GM18858 (cell line): ENCODE measurements around the gene EML4.
"Not testable (repeated sequence)": the region's sequence is repeated elsewhere in the genome, so short reads cannot be mapped to it uniquely, and the experiment has no call there.

ENCODE experiments used
- ATAC-seq: cut with Tn5 transposase; IDR thresholded peaks from one replicate; pipeline ENCODE4 v1.9.1; 2021; ENCODE audit not compliant: unreplicated experiment

EML4 gene, protein sequence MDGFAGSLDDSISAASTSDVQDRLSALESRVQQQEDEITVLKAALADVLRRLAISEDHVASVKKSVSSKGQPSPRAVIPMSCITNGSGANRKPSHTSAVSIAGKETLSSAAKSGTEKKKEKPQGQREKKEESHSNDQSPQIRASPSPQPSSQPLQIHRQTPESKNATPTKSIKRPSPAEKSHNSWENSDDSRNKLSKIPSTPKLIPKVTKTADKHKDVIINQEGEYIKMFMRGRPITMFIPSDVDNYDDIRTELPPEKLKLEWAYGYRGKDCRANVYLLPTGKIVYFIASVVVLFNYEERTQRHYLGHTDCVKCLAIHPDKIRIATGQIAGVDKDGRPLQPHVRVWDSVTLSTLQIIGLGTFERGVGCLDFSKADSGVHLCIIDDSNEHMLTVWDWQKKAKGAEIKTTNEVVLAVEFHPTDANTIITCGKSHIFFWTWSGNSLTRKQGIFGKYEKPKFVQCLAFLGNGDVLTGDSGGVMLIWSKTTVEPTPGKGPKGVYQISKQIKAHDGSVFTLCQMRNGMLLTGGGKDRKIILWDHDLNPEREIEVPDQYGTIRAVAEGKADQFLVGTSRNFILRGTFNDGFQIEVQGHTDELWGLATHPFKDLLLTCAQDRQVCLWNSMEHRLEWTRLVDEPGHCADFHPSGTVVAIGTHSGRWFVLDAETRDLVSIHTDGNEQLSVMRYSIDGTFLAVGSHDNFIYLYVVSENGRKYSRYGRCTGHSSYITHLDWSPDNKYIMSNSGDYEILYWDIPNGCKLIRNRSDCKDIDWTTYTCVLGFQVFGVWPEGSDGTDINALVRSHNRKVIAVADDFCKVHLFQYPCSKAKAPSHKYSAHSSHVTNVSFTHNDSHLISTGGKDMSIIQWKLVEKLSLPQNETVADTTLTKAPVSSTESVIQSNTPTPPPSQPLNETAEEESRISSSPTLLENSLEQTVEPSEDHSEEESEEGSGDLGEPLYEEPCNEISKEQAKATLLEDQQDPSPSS

DNA sequence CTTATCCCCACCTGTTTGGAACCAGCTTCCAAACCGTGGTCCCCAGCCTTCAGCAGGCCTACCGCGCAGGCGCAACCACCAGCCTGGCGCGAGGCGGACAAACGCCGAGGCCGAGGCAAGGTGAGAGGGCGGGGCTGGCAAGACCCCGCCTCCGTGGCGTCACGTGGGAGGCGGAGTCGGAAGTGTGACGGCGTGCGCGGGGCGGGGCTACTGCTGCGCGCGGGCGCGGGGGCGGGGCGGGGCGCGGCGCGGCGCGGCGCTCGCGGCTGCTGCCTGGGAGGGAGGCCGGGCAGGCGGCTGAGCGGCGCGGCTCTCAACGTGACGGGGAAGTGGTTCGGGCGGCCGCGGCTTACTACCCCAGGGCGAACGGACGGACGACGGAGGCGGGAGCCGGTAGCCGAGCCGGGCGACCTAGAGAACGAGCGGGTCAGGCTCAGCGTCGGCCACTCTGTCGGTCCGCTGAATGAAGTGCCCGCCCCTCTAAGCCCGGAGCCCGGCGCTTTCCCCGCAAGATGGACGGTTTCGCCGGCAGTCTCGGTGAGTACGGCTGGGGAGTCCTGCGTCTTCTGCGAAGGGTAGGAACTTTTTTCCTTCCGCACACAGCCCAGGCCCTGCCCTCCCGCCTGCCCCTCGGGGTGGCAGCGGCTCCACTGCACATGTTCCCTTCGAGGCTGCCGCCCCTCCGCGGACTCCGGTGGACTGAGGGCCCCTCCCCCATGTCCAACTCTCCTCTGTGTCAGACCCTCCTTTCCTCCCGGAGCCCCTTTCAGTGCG is at the start of gene EML4:
TSS of gene EML4 (plus strand) at position 254 of the 774 bp plus-strand sequence. CDS start at position 513, 259 bp downstream.
- ATAC-seq, result peak; percentile 53

DNA sequence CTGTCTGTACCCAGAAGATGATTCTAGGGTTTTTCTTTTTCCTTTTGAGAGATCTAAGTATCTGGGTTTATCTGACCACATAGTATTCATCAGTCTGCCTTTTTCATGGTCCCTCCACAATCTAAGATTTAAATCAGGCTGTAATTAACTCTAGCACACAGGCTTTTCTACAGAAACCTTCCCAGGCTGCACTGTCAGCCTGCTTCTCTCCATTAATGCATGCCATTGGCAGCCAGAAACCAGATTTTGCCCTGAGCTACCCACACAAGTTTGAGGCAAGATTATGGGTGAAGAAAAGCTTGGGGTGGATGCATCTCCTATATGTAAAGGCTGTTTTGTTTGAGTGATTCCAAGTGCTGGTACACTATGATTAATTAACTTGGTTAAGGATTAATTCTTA is 45.7 kb upstream of the EML4 start:
- no peak for ATAC-seq

DNA sequence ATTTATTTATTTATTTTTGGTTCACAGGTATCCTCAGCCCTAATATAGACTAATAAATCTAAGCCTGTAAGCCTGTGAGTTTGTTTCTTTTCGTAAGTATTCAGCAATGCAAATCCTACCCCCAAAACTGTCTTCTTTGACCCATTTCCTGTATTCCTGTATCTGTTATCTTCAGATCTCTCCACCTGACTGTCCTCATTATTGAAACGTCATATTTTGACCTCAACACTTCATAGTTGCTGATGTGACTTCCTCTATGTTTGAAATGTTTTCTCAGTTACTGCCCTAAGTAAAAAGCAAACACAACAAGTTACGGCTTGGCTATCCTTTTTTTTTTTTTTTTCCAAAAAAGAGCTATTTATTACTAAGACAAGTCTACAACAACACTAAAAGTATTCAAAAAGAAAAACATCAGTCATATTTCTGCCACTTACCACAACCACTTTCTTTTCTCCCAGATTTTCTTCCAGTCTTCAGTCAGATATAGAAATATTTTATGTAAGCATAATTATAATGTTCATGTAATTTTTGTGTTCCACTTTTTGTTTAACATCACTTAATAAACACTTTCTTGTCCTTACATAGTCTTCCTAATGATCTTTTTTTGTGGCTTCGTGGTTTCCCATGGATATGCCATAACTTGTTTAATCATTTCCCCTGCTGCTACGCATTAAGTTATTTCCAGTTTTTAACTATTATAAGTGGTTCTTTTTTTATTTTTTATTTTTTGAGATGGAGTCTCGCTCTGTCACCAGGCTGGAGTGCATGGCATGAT is 45.0 kb upstream of the EML4 start:
- ATAC-seq, result peak; percentile 67

DNA sequence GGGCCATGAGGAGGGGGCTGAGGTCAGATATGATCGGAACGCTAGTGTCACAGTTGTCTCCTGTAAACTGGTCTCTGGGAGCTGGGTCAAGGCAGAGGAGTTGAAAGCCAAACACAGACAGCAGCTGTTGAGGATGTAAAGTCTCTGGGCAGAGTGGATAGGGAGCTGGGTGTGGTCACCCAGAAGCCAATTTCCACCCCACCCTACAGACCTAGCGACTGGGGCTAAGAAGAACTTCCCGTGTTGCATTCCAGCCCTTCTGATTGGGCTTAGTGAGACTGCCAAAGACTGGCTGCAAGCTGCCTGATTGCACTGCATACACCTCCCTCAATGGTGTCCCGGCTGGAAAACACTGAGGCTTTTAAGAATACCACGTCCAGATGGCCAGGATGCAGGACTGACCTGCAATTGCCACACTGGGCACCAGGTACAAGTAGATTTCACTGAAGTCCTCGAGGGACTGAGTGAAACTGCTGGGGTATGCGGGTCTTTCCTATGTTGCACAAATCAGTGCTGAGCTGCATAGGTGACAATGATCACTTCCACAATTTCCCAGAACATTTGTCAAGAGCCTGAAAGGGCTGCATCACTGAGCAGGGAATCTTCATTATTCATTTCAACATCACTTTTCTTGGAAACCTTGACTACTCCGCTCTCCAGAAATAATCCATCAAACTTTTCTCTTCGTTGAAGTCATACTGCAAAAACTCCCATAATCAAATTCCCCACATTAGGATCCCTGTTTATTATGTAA is 43.1 kb upstream of the EML4 start:
- no peak for ATAC-seq

DNA sequence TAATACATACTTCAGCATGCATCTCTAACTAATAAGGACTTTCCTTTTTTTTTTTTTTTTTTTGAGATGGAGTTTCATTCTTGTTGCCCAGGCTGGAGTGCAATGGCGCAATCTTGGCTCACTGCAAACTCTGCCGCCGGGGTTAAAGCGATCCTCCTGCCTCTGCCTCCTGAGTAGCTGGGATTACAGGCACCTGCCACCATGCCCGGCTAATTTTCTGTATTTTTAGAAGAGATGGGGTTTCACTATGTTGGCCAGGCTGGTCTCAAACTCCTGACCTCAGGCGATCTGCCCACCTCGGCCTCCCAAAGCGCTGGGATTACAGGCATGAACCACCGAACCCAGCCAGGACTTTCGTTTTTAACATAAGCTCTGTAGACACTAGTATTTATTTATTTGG is 42.3 kb upstream of the EML4 start:
- not testable (repeated sequence) for ATAC-seq

DNA sequence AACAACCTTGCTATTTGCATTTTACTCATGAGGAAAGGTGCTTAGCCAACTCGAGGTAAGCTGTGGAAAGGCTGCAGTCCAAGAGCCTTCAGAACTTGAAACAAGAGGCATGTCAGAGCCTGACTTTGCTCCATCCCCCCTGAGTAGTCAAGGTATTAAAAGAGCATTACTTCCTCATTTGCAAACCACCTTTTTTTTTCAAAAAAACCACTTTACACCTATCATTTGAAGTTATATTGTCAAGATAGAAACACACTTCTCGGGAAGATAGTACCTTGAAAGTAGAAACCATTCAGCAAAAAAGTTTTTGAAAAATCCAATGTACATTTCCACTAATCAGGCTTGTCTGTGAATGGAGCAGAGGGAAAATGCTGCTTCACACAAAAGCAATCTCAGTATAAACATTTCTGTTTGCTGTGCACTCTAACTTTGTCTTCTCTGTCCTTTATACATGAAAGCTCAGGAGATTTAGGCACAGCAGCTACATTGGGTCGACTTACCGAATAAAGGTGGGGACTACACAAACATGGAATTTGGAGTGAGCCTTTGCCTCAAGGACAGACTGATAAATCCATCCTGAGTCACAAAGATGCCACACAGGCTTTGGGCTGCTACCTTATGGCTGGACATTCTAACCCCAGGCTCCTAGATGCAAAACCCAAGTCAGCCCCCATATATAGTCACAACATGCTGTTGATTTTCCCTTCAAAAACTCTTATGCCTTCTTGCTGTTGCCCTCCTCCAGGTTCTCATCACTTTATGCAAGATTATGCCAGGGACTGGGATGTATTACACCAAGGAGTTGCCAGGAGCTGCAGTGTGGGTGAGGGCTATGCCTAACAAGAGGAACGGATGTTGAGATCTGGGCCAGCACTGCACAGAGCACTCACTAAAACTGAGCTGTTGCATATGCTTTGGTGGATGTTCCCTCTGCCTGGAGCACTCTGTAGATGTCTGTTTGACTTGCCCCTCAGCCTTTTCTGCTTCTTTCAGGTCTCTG is 41.4 kb upstream of the EML4 start:
- peak; percentile 54 for ATAC-seq

DNA sequence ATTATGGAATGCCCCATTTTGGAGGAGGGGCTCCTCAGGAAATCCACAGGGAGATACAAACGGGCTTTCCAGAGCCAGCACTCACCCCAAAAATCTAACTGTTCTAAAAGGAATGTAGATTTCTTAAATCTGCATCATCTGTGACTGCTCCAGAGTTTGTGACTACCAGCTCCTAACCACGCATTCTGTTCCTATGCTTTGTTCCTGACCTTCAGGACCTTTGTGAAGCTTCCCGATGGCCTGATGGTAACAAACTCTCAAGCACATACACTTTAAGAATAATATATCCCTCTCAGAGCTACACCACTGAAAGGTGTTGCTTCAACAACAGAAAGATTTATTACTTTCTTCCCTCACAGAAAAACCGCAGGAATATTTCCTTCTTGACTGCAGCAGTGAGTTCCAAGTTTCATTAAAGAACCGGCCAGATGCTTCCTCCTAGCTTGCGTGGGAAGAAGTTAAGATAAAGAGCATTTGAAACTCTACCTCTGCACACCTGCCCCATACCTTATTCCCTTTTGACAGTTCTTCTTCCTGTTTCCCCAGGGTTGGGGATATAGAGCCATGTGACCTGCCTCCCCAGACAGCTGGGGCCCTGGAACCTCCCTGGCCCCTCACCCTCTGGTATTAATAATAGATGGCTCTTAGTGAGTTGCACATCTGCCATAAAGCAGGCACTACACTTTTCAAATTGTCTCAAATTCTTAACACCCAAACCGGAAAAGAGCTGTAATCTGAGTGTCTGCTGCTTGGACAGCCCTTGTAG is 40.2 kb upstream of the EML4 start:
- ATAC-seq, result peak; percentile 22

DNA sequence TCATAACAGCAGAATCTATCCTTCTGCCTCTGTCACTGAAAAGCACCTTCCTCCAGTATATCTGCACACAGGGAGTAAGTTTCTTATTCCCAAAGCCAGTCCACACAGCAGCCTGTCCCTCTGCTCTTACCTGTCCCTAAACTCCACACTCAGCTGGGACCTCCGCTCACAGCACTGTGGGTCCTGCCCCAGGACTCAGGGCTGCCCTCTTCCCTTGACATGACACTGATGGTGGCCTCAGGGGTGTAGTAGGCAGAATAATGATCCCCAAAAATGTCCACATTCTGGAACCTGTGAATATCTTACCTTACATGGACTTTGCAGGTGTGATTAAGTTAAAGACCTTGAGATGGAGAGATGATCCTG is 39.7 kb upstream of the EML4 start:
- no peak for ATAC-seq

DNA sequence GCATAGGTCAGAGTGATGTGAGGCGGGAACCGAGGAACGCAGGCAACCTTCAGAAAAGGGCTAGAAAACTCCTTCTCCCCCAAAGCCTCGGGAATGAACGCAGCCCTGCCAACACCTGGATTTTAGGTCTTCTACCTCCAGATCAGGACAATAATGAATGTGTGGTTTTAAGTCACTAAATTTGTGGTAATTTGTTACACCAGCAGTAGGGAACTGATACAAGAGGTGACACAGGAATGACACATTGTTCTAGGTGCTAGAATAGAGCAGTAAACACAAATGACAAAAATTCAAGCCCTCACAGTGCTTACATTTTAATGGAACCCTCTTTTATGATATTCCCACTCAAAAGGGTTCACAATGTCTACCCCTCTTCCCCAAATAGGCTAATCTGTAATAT is 39.2 kb upstream of the EML4 start:
- ATAC-seq, result peak; percentile 17

DNA sequence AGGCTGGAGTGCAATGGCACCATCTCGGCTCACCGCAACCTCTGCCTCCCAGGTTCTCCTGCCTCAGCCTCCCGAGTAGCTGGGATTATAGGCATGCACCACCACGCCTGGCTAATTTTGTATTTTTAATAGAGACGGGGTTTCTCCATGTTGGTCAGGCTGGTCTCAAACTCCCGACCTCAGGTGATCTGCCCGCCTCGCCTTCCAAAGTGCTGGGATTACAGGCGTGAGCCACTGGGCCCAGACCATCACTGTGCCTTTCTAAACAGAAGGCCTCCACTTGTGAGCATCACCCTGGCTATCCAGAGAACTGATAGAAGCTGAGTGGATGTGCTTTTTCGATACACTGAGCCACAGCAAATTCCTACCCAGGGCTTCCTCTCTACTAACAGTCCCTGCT is 38.3 kb upstream of the EML4 start:
- ATAC-seq, result not testable (repeated sequence)

DNA sequence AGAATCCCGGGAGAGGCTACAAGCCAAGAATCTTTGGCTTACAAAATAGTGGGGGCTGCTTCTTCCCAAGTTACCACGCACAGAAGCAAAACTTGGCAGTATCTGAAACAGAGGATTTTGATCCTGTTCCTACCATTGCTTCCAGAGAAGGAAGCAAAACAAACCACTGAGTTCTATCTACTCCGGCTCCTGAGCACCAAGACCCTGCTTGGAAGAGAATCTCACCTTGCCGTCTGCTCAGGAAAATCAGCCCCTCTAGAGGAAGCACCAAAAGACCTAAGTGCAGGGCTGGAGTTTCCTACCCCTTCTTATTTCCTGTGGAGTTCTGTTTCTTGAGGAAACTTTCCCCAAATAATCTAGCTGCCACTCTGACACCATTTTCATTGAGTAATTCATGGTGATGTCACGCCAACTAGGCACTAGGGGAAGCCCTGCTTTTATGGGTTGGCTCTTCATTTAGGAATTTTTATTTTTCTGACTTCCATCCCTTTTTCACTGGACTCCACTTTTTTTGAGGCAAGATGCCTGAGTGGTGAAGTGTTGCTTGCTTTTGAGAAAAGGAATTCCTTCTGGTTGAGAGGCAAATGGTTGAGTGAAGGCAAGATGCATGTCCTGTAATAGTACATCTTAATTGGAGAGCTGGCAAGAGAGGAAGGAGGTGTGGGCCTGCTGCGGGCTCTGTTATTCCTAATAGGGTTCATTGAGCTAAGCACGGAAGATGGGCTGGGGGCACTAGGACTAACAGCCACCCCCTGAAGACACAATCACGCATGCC is 36.8 kb upstream of the EML4 start:
- no peak for ATAC-seq

DNA sequence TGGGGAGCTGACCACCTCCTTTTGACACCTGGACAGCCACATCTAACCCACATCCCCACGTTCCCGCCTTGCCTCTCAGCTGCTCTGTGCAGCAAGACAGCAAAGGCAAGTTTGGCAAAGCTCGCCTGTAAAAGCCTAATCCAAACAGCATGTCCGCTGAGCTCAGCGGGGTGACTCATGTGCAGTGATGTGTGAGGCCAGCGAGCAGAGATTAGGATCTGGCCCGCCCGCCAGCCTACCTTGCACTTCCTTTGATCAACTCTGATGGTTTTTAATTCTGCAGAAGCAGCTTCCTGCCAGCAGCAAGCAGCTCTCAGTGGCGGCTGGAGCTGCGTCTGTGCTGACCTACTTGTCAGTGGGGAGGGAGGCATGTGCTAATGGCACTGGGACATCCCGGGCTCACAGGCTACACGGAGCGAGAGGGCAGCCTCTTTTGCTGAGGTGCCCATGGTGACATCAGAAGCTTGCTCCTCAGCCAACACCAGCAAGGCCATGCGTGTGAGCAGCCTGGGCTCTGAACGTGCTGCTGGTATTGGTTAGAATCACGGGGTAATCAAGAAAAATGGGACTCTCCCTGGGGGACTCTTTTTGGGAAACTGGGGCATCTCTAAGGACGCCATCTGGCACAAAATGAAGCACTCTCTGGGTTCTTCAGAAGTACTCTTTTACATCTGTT is 36.0 kb upstream of the EML4 start:
- ATAC-seq, result peak; percentile 70

DNA sequence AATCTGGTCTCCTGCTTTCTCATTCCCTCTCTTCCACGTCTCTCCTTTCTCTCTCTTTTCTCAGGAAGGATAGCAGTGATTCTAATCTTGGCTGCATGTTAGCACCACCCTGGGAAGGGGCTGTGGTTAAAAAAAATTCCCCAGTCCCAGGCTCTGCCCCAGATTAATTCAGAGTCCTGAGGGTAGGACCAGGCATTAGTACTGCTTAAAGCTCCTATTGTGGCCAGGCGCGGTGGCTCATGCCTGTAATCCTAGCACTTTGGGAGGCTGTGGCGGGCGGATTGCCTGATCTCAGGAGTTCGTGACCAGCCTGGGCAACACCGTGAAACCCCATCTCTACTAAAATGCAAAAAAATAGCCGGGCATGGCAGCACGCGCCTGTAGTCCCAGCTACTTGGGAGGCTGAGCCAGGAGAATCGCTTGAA is 35.4 kb upstream of the EML4 start:
- no peak for ATAC-seq

DNA sequence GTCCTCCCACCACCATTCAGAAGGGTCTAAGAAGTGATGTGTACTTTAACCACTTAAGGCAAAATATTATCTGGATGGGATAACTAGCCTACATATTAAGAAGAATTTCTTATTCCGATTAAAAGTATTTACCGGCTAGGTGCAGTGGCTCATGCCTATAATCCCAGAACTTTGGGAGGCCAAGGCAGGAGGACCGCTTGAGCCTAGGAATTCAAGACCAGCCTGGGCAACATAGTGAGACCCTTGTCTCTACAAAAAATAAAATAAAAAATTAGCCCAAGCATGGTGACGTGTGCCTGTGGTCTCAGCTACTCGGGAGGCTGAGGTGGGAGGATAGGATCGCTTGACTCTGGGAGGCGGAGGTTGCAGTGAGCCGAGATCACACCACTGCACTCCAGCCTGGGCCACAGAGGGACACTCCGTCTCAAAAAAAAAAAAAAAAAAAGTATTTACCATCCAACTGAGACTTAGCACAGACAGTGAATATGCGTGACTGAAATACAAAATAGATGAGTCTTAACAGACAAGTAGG is 34.7 kb upstream of the EML4 start:
- ATAC-seq, result not testable (repeated sequence)

DNA sequence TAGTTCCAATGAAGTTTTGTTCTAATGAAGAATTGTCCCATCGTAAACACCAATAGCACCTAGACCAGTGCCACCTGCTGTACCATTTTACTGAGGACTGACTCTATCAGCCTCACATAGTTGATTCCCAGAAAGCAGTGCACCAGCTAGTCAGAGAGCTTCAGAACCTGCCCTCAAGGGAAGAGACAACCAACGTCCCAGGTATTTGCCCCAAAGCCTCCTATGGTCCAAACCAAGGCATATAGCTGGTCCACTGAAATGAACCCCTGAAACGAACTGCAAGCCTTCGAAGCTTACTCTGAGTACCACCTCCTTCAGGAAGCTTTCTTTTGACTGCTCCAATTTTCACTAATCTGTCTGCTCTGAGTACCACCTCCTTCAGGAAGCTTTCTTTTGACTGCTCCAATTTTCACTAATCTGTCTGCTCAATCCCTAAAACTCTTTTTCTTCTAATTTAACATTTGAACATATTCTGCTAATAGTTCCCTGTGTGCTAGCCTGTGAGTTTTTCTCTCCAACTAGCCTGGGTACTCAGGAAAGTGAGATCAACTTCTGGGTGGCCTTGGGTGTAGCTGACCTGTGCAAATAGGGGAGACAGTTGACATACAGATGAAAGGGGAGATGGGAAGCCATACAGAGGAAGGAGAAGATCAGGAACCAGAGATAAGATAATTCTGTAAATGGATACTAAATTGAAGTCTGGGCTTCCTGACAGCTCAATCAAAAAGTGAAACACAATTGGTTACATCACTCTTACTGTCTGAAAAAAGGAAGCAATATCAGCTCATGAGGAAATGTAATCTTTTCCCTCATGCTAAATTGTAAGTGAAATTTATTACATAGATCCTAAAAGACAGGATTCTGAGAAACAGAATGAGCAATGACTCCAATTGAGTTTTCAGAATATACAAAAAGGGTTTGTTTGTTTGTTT is 33.5 kb upstream of the EML4 start:
- no peak for ATAC-seq
